Placental epithelial cell (primary cell): ENCODE data around the gene DHCR7. TPM values are rescaled to one million over a fixed set of nuclear protein-coding genes. Genes with fewer than 3 reads are reported as not detected.

ENCODE experiments used
- small RNA-seq: library from RNA; depleted of rRNA; stranded (forward); fragments of <200 nt; gene quantifications from one replicate; pipeline ENCODE3, GENCODE V24; 2012
- total RNA-seq: library from RNA; depleted of rRNA; stranded (reverse); fragments of >200 nt; gene quantifications from 2 replicates; pipeline ENCODE4 v1.2.3, GENCODE V29; 2012

The DHCR7 gene, protein sequence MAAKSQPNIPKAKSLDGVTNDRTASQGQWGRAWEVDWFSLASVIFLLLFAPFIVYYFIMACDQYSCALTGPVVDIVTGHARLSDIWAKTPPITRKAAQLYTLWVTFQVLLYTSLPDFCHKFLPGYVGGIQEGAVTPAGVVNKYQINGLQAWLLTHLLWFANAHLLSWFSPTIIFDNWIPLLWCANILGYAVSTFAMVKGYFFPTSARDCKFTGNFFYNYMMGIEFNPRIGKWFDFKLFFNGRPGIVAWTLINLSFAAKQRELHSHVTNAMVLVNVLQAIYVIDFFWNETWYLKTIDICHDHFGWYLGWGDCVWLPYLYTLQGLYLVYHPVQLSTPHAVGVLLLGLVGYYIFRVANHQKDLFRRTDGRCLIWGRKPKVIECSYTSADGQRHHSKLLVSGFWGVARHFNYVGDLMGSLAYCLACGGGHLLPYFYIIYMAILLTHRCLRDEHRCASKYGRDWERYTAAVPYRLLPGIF
- 5.1 and 38.3 TPM in 2 replicates for total RNA-seq

DNA sequence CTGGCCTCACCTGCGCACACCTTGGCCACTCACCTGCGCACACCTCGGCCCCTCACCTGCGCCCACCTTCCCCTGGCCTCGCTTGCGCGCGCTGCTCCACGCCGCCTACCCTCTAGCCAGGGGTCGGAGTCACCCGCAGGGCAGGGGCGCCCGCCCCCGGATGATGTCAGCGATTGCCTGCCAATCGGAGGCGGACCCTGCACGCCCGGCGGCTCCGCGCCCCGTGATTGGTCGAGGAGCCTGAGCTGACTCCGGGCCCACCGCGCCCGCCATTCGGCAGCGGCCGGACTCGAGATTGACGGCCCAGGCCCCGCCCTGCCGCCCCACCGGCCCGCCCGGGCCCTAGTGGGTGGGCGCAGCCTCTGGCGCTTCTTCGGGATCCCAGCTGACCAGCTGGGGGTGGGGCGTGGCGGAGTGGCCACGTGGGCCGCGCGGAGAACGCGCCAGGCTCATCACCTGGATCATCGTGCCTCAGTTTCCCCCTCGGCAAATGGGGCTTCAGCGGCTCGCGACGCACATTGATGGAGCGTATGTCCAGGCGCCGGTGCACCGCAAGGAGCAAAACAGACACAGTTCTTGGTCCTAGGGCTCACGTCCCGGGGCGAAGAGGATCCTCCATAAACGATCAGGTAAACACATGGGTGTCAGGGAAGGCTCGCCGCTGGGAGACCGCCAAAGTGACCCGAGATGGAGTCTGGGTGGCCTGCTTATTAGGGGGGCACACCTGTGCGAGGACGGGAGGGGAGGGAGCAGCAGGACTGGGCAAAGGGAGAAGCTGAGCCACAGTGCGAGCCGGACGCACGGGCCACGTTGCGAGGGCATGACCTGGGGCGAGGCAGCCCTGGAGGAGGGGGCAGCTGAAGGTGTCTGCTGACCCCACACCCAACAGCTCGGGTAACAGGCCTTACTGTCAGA, at the start of gene DHCR7:
DHCR7 (minus strand) TSS at position 137 of the 915 bp plus-strand sequence. CDS start 3,441 bp downstream, outside the sequence.

DNA sequence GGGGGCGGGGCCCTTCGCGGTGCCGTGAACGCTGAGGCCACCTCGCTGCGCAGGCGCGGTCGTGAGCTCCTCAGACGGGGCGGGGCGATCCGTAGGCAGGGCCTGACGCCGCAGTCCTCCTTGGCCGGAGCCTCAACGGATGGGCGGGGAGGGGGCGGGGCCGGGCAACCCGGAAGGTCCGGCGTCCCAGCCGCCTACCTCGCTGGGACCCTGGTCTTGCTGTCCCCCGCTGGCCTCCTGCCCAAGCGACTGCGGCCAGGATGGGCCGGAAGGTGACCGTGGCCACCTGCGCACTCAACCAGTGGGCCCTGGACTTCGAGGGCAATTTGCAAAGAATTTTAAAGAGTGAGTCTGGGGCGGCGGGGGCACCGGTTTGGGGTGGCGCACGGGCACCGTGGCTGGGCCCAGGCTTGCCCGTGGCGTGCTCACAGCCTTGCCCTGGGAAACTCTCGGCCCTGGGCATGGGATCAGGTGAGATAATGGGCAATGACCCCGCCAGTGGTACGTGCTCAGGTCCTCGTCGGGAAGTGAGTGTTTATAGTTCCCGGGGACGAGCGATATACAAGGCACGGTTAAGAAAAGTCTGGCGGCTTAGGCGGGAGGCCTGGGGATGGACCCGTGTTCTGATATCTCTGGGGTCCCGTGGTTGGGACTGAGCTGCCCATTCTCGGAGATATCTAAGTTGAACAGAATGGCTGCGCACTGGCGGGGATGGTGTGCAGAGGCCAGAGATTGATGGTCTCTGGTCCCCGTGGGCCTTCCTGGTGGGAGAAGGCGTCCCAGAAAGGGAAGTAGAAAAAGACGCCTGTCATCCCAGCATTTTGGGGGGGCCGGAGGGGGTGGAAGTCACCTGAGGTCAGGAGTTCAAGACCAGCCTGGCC, 5.1 kb upstream of the DHCR7 start, which contains the start of gene NADSYN1:
NADSYN1 (plus strand) TSS at position 167 of the 881 bp plus-strand sequence; CDS start at position 261, 94 bp downstream.

Small RNAs within 50 kb of the gene (small RNA-seq; reads per million reads assigned to genes)
- 0.17 reads per million for gene MIR6754

Other genes starting within 250 kb of the DHCR7 start
- 4.6 and 5.9 TPM in 2 replicates for gene SHANK2, start 195.8 kb downstream of the DHCR7 start, total RNA-seq
- gene NADSYN1, start 4.8 kb upstream of the DHCR7 start, total RNA-seq = 91.9 and 106 TPM in 2 replicates
- under 0.01 TPM in 1 of 2 replicates, not detected in the other for gene KRTAP5-7, start 78.9 kb upstream of the DHCR7 start, total RNA-seq
- not detected in 2 replicates for gene KRTAP5-8, start 89.6 kb upstream of the DHCR7 start, total RNA-seq
- not detected in 2 replicates for gene KRTAP5-9, start 100.0 kb upstream of the DHCR7 start, total RNA-seq
- not detected in 2 replicates for gene KRTAP5-10, start 117.2 kb upstream of the DHCR7 start, total RNA-seq
- not detected in 2 replicates for gene KRTAP5-11, start 134.5 kb upstream of the DHCR7 start, total RNA-seq